ENCODE data around the gene SLC41A1. TPM values are rescaled to one million over a fixed set of nuclear protein-coding genes. Genes with fewer than 3 reads are reported as not detected.
A peak's percentile ranks its signal among the peaks of the same experiment; 100 is the strongest.

The SLC41A1 gene
- total and polyA plus RNA-seq, 9 of the 15 experiments (the other 6 are each of a cell fraction or from before 2014, with no cell fraction given) = 4.1 to 29.3 (median 11.4) TPM

DNA sequence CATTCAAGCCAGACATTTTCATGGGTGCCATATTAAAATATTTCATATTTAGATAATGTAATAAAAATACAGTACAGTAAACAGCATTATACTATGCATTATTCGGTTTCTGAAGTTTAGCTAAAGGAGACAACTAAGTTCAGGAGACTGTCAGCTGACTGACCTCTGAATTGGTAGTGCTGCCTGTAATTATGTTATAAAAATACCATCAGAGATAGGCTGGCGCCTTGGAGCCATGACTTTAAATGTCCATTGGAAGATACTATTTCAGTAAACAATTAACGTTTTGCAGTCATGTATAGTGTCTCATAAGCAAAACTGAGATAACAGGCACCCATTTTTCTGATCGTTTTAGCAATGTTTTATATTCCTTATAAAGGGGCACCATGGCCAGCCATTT is 26.4 kb downstream of the SLC41A1 start:
- Histone ChIP-seq H3K4me2 (ENCODE audit: insufficient read depth, low read length) (no peak overlapping the region; the same call in 1 of the 2 replicates), H3K79me2 (ENCODE audit: control insufficient read depth, insufficient read depth, low read length) (no peaks in the 10 kb centered on the region), H3K4me1 (replicated peaks in 1 of 2; ENCODE audit: control insufficient read depth in 2 of 2, insufficient read depth in 2 of 2, low read length in 2 of 2) (peaks cover 7 to 20% of the 10 kb centered on the region in 2 experiments; a peak in 4 of 5 replicates), H4K20me1 (replicated peaks; ENCODE audit: control insufficient read depth, insufficient read depth, low read length) (0 out of 2 replicates have a peak, but pooled peaks cover under 1% of the 10 kb centered on the region), H3K9me1 (ENCODE audit: control insufficient read depth, insufficient read depth, low read length) (no peaks in the 10 kb centered on the region), H3K27ac (ENCODE audit: extremely low read depth, low read depth, low read length) (peak overlapping the region; percentile 76; the same call in 2 of the 3 replicates), H3K4me3 (no peak overlapping the region), H3K36me3 (ENCODE audit: control insufficient read depth, insufficient read depth, low read length) (peaks cover 6% of the 10 kb centered on the region; the same call in 1 of the 3 replicates), H3K9ac (ENCODE audit: insufficient read depth in 1 of 2, low read depth in 2 of 2, low read length in 2 of 2) (peak overlapping the region in 1 of 2 experiments; percentile 57; a peak in 1 of 4 replicates), H3K27me3 (ENCODE audit: control insufficient read depth in 2 of 2, insufficient read depth in 2 of 2, low read length in 2 of 2) (no peaks in the 10 kb centered on the region), H3K9me3 (replicated peaks; ENCODE audit: control insufficient read depth, insufficient read depth, low read depth, low read length) (no peaks in the 10 kb centered on the region), H2AFZ (ENCODE audit: low read depth, low read length) (peak overlapping the region; percentile 92)
- POLR2A ChIA-PET = interaction anchor here (0.5 to 1.9 kb wide), 3 partner anchors 11 to 18 kb away, joined by 3 to 7 read pairs (median 6); partner anchors contain the start of gene RAB29
- ATAC-seq (no peak), FAIRE-seq (no peak), DNase-seq (ENCODE audit: extremely low read depth in 1 of 4, low spot score in 3 of 4) (no peak)
- 40% methylated on average over 4 of the region's 4 CpGs for WGBS (ENCODE audit: insufficient coverage, low coverage, missing lambda C conversion rate)
- CTCF ChIA-PET (ENCODE audit: low intra/inter-chr PET ratio) = interaction anchor here (1.2 kb wide), 1 partner anchor 191 kb away, joined by 3 read pairs; no protein-coding TSS in a partner anchor
- in situ Hi-C loops (cut with MboI) (no loop called here), intact Hi-C loops (cut with micrococcal nuclease) (loop anchor here (5.0 to 10.0 kb wide), 2 partner anchors 129 to 192 kb away; no protein-coding TSS in a partner anchor)
- TF ChIP-seq GABPB1 (CRISPR knock-in tag; IDR thresholded peaks at IDR 0.05) = no peak
- TF ChIP-seq ESRRB (CRISPR knock-in tag; IDR thresholded peaks at IDR 0.05; ENCODE audit: borderline replicate concordance) = no peak
- no peak for TF ChIP-seq LEF1 (IDR thresholded peaks at IDR 0.05)
- no peak for TF ChIP-seq ZNF445 (CRISPR knock-in tag; IDR thresholded peaks at IDR 0.05; ENCODE audit: low read depth)
- no peak for TF ChIP-seq DIDO1 (tag; IDR thresholded peaks at IDR 0.05; ENCODE audit: low read depth)
- no peak for TF ChIP-seq ZNF354B (CRISPR knock-in tag; IDR thresholded peaks at IDR 0.05)
- TF ChIP-seq, protein P1, sequence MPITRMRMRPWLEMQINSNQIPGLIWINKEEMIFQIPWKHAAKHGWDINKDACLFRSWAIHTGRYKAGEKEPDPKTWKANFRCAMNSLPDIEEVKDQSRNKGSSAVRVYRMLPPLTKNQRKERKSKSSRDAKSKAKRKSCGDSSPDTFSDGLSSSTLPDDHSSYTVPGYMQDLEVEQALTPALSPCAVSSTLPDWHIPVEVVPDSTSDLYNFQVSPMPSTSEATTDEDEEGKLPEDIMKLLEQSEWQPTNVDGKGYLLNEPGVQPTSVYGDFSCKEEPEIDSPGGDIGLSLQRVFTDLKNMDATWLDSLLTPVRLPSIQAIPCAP (CRISPR knock-in tag; IDR thresholded peaks at IDR 0.05; ENCODE audit: borderline replicate concordance) = no peak
- no peak for TF ChIP-seq TCFL5 (CRISPR knock-in tag; conservative IDR thresholded peaks at IDR 0.05)
- TF ChIP-seq, protein P2, sequence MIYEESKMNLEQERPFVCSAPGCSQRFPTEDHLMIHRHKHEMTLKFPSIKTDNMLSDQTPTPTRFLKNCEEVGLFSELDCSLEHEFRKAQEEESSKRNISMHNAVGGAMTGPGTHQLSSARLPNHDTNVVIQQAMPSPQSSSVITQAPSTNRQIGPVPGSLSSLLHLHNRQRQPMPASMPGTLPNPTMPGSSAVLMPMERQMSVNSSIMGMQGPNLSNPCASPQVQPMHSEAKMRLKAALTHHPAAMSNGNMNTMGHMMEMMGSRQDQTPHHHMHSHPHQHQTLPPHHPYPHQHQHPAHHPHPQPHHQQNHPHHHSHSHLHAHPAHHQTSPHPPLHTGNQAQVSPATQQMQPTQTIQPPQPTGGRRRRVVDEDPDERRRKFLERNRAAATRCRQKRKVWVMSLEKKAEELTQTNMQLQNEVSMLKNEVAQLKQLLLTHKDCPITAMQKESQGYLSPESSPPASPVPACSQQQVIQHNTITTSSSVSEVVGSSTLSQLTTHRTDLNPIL (CRISPR knock-in tag; IDR thresholded peaks at IDR 0.05) = no peak
- TF ChIP-seq ZNF778 (CRISPR knock-in tag; IDR thresholded peaks at IDR 0.05) = no peak
- TF ChIP-seq FOS (IDR thresholded peaks at IDR 0.05; ENCODE audit: extremely low read depth, insufficient read length) = no peak
- TF ChIP-seq KHSRP (IDR thresholded peaks at IDR 0.05) = no peak
- TF ChIP-seq FOXK1 (CRISPR knock-in tag; IDR thresholded peaks at IDR 0.05; ENCODE audit: borderline replicate concordance) = no peak
- TF ChIP-seq ZNF507 (tag; conservative IDR thresholded peaks at IDR 0.05) = no peak
- BruUV-seq (replicated peaks) = no TSS peak

Data from K562 (cell line).